HepG2 (cell line): ENCODE data around the gene MUL1.

Source experiments
- ATF3 ChIP-seq: sonication (generic); formaldehyde crosslinking; IDR thresholded peaks from 2 replicates; pipeline ENCODE4 v1.4.0; 2020; ENCODE audit warnings: missing genetic modification reagents
- EP300 ChIP-seq, 3 experiments: sonication (generic) in 1 of 3; formaldehyde crosslinking in 1 of 3; IDR thresholded peaks; 2 replicates each; pipeline versions ENCODE4 v1.5.1 to v1.6.1; 2011 to 2020; ENCODE audit warnings: low read depth in 2 of 3, low read length in 2 of 3, borderline replicate concordance in 1 of 3, improper control_type of control experiment in 1 of 3, mild to moderate bottlenecking in 1 of 3, missing genetic modification reagents in 1 of 3, moderate library complexity in 1 of 3
- KDM2A ChIP-seq: sonication (generic); formaldehyde crosslinking; IDR thresholded peaks from 2 replicates; pipeline ENCODE4 v1.4.0; 2020; ENCODE audit warnings: low read depth, missing genetic modification reagents, borderline replicate concordance
- MYNN ChIP-seq: sonication (generic); formaldehyde crosslinking; IDR thresholded peaks from 2 replicates; pipeline ENCODE4 v1.4.0; 2020; ENCODE audit warnings: mild to moderate bottlenecking, low read depth, missing genetic modification reagents
- ZNF274 ChIP-seq: sonication (generic); formaldehyde crosslinking; IDR thresholded peaks from 2 replicates; pipeline ENCODE4 v1.5.1; 2020; ENCODE audit warnings: mild to moderate bottlenecking, missing genetic modification reagents
- TF ChIP-seq, protein P1 (sequence below): IDR thresholded peaks from 2 replicates; pipeline ENCODE4 v1.6.1; 2012; ENCODE audit warnings: inconsistent platforms
- TF ChIP-seq, protein P2 (sequence below): sonication (generic); formaldehyde crosslinking; IDR thresholded peaks from 2 replicates; pipeline ENCODE4 v1.5.0; 2020; ENCODE audit warnings: mild to moderate bottlenecking, missing genetic modification reagents, moderate library complexity

DNA sequence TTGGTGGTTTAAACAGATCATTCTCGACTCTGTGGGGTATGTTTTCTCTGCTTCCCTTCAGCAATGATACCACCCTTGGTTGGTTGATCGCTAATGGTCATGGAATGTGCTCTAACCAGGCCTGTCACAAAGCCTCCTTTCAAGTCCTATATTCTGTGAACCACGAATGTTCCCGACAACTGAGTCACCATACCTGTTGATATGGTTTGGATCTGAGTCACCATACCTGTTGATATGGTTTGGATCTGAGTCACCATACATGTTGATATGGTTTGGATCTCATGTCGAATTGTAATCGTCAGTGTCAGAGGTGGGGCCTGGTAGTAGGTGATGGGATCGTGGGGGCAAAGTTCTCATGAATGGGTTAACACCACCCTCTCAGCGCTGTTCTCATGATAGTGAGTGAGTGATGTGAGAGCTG, 11.7 kb downstream of the MUL1 start:
- TF ChIP-seq, protein P1, sequence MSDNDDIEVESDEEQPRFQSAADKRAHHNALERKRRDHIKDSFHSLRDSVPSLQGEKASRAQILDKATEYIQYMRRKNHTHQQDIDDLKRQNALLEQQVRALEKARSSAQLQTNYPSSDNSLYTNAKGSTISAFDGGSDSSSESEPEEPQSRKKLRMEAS, result no peak
- TF ChIP-seq MYNN (CRISPR knock-in tag) (no peak), EP300 (IDR thresholded peaks at IDR 0.05; ENCODE audit: low read depth in 2 of 2, low read length in 2 of 2) (no peak), EP300 (CRISPR knock-in tag; IDR thresholded peaks at IDR 0.05; ENCODE audit: borderline replicate concordance) (no peak), KDM2A (CRISPR knock-in tag) (no peak), ATF3 (CRISPR knock-in tag) (no peak), ZNF274 (CRISPR knock-in tag) (no peak)
- TF ChIP-seq, protein P2, sequence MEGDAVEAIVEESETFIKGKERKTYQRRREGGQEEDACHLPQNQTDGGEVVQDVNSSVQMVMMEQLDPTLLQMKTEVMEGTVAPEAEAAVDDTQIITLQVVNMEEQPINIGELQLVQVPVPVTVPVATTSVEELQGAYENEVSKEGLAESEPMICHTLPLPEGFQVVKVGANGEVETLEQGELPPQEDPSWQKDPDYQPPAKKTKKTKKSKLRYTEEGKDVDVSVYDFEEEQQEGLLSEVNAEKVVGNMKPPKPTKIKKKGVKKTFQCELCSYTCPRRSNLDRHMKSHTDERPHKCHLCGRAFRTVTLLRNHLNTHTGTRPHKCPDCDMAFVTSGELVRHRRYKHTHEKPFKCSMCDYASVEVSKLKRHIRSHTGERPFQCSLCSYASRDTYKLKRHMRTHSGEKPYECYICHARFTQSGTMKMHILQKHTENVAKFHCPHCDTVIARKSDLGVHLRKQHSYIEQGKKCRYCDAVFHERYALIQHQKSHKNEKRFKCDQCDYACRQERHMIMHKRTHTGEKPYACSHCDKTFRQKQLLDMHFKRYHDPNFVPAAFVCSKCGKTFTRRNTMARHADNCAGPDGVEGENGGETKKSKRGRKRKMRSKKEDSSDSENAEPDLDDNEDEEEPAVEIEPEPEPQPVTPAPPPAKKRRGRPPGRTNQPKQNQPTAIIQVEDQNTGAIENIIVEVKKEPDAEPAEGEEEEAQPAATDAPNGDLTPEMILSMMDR (CRISPR knock-in tag), result no peak
